Right renal cortex interstitium (tissue), 3 donors: Measurements from ENCODE around the gene ALK. TPM values are rescaled to one million over a fixed set of nuclear protein-coding genes. Genes with fewer than 3 reads are reported as not detected.

Experiments
- DNase-seq, 3 donors: peaks; one replicate each; pipeline ENCODE4 v3.0.0-alpha.2; 2013; ENCODE audit warnings: low read depth in 3 of 3, low spot score in 2 of 3
- polyA plus RNA-seq, 3 donors: library from polyadenylated mRNA; unstranded; fragments of 120-200 nt; gene quantifications; one replicate each; pipeline ENCODE4 v1.2.1, GENCODE V29; 2013; ENCODE audit not compliant: insufficient read length in 3 of 3

ALK gene
- polyA plus RNA-seq, 3 donors = 0.29 to 0.31 (median 0.29) TPM

DNA sequence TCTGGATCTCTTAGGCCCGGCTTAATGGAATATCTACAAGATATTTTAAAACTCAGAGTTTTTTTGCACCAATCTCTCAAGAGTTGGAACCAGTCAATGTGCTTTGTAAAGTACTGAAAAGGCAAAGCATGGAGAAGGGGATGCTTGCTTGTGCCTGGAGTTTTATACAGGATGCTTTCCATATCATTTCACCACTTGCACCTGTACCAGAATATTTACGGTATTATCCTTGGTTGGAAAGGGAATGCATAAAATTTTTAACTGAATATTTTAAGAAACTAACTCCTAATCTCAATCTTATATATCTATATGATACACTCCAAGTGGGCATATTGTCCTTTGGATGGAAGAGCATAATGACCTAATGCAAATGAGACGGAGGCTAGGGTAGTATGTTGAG, 487.5 kb downstream of the ALK start:
- DNase-seq = no peak

DNA sequence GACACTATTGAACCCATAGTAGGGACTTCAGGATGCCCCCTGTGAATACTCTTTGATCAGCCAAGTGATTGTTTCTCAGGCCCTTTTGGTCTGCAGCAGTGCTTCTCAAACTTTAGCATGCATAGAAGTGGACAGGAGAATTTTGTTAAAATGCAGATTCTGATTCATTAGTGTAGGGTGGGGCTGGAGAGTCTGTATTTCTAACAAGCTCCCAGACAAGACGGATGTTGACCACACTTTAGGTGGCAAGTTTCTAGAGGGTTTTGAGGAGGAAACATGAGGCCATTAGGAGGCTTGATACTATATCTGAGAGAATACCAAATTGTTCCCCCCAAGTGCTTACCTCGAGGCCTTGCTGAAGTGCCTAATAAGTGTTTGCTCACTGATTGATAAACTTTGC, 488.3 kb downstream of the ALK start:
- no peak for DNase-seq

DNA sequence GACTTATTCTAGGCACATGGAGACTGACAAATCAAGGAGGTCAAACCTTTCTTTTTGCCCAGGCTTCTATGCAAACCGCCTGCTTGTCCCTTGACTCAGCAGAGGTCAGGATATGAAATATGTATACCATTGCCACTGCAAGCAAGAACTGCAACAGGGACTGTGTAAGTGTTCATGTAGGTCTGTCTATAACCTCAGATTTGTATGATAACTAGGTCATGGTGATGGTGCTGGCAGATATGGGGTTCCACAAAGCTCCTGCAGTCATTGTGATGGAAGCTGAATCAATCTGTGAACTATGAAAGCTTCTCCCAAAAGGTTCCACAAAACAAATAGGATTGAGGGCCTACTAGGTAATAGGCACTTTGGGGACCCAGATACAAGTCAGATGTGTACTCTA, 489.9 kb downstream of the ALK start:
- no peak for DNase-seq

DNA sequence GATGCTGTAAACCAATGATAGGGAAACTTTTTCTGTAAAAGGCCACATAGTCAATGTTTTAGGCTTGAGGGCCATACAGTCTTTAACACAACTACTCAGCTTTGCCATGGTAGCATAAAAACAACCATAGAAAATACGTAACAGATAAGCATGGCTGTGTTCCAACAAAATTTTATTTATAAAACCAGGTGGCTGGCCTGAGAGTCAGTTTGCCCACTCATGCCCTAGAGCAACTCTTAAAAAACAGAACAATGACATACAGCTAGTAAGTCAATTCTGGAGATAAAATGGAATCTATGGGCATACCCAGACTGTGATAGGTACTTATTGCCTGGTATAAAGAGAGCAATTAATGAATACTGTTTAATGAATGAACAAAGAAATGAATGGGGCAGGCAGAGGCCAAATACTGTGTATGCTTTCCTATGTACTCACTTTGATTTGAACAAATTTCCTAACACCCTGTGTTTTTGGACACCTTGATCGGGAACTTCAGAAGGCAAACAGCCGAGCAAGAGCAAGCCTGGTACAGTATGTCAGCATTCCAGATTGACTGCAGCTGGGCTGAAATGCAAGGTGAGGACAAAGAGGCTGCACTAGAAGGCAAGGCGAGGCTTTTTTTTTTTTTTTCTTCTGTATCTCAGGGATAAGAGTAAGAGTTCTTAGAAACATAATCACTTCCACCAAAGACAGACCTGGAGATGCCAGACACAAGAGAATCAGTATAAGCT, 490.8 kb downstream of the ALK start:
- no peak for DNase-seq

DNA sequence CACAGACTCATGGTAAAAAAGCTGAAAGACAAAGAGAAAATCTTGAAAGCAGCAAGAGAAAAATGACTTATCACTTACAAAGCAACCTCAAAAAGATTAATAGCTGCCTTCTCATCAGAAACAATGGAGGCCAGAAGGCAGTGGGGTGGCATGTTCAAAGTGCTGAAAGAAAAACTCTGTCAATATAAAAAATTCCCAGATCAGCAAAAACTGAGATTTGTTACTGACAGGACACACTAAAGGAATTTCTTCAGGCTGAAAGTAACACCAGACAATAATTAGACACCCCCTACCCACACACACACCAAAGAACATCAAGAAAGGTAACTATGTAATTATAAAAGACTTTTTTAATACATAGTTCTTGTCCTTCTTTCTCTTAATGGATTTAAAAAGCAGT, 495.0 kb downstream of the ALK start:
- DNase-seq = no peak

DNA sequence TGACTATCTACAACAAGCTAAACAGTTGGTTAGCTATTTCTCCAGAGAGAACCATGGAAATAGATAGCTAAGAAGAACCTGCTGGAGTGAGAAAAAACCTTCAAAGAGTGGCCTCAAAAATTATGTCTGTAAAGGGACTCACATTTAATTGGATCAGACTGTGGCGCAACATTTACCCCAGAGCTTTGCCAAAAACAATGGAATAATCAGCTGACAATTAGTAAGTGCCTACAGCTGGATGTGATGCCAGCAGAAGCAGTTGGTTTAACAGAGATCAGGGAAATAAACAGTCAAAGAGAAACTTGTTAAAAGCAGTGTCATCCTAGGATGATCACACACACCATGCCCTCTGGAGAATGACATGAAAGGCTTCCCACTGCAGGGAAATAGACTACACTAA, 495.5 kb downstream of the ALK start:
- DNase-seq = no peak

DNA sequence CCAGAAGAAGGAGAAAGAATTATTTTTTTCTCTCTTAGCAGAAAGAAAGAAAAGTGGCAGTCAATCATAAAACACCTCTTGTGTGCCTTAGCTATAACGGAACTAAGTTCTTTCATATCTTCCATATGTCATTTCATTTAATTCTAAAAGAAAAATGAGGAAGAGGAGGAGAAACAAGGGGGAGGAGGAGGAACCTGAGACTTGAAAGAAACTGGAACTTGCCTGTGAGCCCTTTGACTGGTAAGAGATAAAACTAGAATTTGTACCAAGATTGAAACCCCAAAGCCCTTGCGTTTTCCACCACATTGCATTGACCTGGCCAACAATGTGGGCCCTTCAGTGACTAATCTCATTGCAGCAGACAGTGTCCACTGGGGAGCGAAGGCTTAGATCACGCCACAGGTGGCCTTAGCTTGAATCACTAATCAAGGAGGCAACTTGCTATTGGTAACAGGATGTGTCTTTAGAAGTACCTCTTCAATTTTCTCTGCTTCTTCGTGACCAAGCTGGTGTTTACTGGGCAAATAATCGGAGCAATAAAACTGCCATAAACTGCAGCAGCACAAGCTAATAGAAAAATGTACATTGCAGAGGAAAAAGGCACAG, 498.2 kb downstream of the ALK start:
- DNase-seq = no peak

DNA sequence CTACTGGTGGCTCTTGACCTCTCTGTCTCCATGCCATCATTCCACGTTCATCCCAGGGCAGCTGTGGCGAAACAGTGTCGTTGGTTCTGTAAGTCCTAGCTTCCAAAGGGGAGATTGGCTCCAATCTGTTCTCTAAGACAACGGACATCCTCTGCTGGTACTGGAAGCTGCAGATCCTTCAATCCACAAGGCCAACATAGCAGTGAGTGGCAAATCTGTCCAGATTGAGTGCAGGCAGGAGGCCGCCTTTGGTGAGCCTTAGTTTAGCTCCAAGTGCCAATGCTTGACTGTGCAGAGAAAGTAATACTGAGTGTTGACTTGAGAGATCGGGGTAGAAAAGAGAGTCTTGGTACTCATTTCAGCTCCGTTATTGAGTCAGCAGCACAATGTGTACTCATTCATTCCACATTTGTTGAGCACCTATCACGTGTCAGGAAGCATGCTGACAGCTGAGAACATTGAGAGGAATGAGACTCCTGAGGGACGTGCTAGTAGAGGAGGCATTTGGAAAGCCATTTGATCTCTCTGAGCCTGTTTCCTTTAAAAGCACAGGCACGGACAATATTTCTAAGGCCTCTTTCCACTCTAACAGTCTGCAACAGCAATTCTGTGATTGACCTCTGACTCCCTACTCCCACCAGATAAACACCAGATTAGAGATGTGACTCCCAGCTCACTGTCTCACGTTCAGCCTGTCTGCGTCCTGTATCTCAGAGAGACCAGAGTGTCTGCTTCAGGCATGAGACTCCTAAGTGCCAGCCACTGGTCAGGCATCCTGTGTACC, 500.2 kb downstream of the ALK start:
- peak; percentile 43 to 65 (median 51) for DNase-seq

DNA sequence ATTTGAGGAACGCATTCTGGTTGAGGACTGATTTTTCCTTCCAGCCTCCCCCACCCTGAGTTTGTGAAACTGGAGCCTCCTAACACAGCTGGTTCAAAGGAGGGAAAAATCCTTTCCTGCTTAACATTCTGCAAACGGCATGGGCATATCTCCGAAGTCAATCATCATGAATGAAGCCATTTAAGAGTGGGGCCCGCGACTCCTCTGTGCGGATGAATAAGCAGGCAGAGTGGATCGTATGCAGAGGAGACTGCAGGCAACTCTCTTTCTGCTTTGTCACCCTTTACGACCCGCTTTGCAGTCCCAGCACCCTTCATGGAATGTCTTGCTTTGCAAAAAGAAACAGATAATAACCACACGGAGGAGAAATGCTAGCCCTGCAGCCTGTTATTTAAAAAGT, 500.9 kb downstream of the ALK start:
- no peak for DNase-seq

DNA sequence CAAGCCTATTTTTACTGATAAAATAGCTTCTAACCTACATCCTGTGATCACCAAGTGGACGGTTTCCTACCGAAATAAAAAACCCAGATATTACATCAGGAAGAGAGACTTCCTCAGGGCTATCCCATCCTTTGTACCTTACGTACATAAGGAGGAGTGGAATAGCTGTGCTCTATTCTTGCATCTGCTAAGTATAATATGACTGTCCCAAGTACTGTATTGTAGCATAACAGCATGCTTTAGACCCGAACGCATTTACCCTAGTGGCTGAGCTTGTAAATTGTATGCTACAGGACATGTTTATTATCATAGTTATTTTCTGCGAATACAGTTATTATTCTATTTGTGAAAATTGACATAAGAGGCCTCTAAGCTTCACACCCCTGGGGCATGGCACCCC, 503.8 kb downstream of the ALK start:
- DNase-seq = no peak

DNA sequence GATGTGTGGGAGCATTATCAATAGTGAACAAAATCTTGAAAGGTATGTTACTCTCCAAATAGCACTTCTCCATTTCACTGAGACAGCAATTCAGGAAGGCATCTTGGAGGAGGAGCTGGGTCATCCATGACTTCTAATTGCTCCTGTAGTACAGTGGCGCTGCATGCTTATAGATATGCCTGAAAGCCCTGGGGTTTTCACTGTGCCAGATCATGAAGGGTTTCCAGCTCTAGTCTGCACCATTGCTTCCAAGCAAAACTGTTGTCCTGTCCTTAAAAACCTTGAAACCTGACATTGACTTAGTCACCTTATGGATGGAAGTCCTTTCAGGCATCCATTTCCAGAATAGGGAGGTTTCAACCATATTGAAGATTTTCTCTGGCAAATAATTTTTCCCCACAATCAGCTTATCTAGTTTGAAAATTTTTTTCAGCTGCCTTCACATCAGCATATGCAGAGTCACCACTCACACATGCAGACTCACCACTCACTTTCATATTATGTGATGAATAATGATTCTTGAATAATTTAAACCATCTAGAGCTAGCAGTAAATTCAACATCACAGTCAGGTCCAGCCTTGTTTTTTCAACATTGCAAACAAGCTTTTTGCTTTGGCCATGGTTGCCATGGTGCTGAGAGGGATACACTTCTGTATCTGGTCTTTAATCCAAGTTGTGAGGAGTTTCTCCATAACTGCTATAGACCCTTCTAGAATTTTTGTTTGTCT, 509.0 kb downstream of the ALK start:
- DNase-seq = no peak

DNA sequence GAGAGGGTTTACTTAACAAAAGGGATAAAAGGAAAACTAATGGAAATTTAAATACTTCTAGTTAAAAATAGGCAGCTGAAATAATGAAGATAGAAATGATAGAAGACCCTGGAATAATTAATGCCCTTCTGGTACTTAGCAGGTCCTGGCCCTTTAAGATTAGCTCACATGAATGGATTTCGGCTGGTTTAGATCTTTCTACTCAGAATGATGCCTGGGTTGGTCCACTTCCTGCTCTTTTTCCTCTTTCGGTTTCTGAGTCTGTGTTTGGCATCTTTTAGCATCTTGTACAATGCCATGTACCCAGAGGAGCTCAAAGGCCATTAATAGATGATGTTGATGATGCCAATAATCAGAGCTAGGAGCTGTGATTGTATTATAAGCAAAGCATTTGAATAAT, 515.7 kb downstream of the ALK start:
- no peak for DNase-seq

DNA sequence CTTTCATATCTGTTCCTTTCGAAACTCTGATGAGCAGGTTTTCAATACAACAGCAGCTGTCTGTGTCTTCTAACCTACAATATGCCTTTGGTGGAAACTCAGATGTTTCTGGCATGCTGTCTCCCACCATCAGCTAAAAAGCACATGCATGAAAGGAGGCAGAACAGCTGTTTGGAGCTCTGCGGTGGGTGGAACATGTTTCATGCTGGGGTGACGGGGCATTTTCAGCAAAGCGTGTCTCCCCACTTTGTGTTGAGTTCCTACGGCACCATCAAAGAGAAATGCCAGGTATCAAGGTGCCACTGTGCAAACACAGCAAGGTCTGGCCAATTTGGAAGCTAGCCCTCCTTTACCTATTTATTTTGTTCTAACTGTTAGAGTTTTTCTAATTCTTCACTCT, 516.1 kb downstream of the ALK start:
- no peak for DNase-seq

DNA sequence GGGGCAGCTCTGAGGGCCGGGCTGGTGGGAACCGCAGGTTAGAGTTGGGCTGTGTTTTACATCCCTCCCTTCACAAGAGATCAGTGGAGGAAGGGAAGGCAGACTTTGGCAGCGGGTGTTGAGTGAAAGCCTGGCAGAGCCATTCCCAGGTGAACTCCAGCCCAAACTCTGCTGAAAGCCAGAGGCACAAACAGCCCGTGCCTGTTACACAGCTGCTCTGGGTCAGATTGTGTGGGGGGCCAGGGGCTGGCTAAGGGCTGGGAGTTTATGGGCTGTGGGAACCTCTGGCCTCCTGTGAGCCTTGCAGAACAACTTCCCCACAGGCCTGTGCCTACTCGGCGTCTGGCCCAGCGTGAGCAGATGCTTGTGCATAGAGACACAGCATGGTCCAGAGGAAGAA, 519.4 kb downstream of the ALK start:
- DNase-seq = no peak

DNA sequence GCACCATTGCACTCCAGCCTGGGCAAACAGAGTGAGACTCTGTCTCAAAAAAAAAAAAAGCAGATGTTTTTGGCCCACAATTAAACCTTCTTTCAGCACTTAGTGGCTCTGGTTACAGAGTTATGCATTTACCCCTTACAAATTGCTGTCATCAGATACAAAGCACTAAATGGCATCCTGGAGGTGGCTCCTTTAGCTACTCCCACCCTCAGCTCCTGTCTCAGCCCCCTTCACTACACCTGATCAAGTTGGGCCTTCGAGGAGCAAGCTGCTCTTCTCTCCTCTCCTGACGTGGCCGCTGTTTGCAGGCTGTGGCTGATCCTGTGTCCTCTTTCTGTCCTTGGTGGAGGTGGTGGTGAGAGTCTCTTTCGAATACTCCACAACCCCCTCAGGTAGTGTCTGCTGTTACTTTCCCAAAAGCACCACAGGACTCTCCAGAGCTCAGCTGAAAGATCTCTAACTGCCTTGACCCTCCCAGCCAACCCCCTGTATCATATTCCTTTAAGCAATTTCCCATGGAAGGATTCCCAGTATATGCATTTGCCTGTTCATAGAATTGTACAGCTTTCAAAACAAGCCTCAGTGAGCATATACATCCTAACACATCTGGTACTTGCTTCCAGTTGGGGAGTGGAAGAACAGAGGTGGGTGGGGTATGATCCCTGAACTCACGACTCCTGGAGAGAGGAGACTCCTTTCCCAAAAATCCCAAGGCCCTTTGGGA, 520.3 kb downstream of the ALK start:
- no peak for DNase-seq

DNA sequence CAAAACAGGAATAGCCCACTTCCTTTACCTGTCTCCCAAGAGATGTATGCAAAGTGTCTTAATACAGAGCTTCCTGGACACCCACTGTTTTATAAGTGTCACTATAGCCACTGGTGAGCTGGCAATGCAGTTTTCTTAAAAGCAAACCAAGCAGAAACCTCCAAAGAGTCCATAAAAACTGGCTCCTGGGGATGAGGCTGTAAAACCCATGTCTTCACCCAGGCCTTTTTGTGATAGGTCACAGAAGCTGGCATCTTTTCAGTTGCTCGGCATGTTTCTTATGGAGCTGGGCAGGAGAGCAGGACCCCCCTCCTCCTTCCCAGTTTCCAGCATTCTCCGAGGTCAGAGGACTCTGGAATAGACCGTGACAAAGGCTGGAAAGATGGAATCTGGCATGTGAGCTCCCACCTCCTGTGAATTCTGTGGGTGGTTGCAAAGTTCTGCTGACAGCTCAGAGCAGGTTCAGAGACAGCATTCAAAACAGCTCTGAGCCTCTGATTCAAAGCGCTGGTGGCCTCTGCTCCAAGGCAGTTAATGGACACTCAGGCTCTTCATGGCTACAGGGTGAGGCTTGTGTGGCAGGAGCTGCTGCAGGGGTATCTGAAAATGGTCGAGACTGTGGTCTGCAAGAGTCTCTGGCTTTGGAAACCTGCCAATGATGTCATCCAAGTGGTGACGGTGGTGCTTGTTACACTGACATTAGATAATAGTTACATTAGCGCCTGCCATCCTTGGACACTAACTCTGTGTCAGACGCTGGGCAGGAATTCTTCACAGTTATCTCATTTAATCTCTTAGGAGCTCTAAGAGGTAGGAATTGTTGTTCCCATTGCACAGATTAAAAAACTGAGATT, 522.8 kb downstream of the ALK start:
- no peak for DNase-seq

DNA sequence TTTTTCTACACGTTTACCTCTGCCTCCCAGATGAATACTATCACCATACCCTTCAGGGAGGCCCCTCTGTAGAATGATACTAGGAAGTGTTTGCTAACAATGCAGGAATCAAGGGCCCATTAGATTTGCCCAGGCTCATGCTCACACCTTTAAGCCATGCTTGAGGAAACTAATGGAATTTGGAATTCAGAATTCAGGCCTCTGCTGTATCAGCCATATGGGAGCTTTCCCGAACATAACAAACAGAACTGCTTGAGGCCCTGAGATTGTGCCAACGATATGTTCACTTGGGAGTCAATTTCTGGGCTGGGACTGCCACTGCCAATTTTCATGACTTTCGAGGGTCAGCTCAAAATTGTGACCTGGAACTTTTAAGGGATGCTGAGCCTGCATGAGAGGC, 523.7 kb downstream of the ALK start:
- no peak for DNase-seq

DNA sequence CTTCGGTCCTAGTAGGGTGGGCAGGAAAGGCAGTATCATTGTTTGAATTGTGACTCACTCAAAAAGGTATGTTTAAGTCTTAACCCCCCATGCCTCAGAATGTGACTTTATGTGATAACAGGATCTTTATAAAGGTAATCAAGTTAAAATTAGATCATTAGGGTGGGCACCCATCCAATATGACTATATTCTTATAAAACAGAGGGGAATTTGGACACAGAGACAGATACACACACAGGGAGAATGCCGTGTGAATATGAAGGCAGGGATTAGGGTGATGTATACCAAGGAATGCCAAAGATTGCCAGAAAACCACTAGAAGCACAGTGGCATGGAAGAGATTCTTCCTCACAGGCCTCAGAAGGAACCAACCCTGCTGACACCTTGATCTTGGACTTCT, 524.3 kb downstream of the ALK start:
- DNase-seq = no peak

DNA sequence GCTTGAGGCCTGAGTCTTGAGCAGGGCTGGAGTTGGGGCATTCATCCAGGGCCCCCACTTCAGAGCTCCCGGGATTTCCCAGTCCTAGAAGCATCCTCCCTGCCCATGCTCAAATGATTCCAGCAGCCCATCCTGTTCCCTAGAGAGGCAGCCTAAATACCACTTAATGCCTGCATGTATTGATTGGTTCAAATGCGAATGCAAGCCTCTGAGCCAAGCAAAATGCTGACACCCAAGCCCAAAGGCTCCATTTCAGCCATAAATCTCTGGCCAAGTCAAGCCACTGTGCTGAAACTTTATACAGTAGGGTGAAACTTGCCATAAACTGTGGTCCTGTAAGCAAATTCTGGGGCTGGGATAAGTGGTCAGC, 526.4 kb downstream of the ALK start:
- DNase-seq = no peak
